A673 (cell line): ENCODE results near the gene MESD.

Experiments used
- CTCF ChIP-seq: fragments of 300-800, 200-600 bp; sonication (generic); conservative IDR thresholded peaks from 2 replicates; pipeline ENCODE4 v1.5.1; 2017; ENCODE audit warnings: low read depth, mild to moderate bottlenecking, antibody characterized with exemption, low read length, moderate library complexity, mixed read lengths
- EZH2 ChIP-seq: fragments of 200-600 bp; sonication (generic); IDR thresholded peaks from 2 replicates; pipeline ENCODE4 v1.6.1; 2017; ENCODE audit warnings: borderline replicate concordance, low read depth, mild to moderate bottlenecking, mixed read lengths, antibody characterized with exemption, low read length; ENCODE audit not compliant: poor library complexity, severe bottlenecking

- no peak for TF ChIP-seq CTCF
- no peak for TF ChIP-seq EZH2
Measured at GRCh38 chr15:80932989-80933388, 56.6 kb downstream of the MESD start.
